GM19023 (cell line): ENCODE data around the gene ALOXE3.

ENCODE experiments used
- ATAC-seq: cut with Tn5 transposase; IDR thresholded peaks from one replicate; pipeline ENCODE4 v1.9.1; 2021; ENCODE audit warnings: mild to moderate bottlenecking, moderate library complexity; ENCODE audit not compliant: unreplicated experiment

Gene ALOXE3

GRCh38 chr17:8117980-8118768 lies at the start of gene ALOXE3:
TSS of gene ALOXE3 (minus strand) at chr17:8118514. CDS start at chr17:8117990, 524 bp downstream.
- ATAC-seq = no peak

GRCh38 chr17:8167526-8167925 lies 49.2 kb upstream of the ALOXE3 start:
- ATAC-seq = no peak

- no peak for ATAC-seq
Observed at GRCh38 chr17:8166731-8167130, 48.4 kb upstream of the ALOXE3 start.

- no peak for ATAC-seq
Observed at GRCh38 chr17:8164815-8165131, 46.5 kb upstream of the ALOXE3 start.

- no peak for ATAC-seq
Observed at GRCh38 chr17:8163978-8164814, 45.9 kb upstream of the ALOXE3 start.

- ATAC-seq = no peak
Observed at GRCh38 chr17:8162997-8163977, 45.0 kb upstream of the ALOXE3 start.

- no peak for ATAC-seq
Observed at GRCh38 chr17:8162233-8162996, 44.1 kb upstream of the ALOXE3 start, which contains the start of gene VAMP2. TSS of gene VAMP2 (minus strand) at chr17:8162948. CDS start at chr17:8162879, 69 bp downstream.

GRCh38 chr17:8161289-8162232 lies 43.2 kb upstream of the ALOXE3 start:
- no peak for ATAC-seq

GRCh38 chr17:8160741-8161221 lies 42.5 kb upstream of the ALOXE3 start:
- no peak for ATAC-seq

- ATAC-seq = no peak
Observed at GRCh38 chr17:8160224-8160577, 41.9 kb upstream of the ALOXE3 start.

- no peak for ATAC-seq
Observed at GRCh38 chr17:8159459-8160223, 41.3 kb upstream of the ALOXE3 start.

GRCh38 chr17:8159032-8159400 lies 40.7 kb upstream of the ALOXE3 start:
- ATAC-seq = no peak

- ATAC-seq = no peak
Observed at GRCh38 chr17:8158267-8159031, 40.1 kb upstream of the ALOXE3 start.

- peak; percentile 82 for ATAC-seq
Observed at GRCh38 chr17:8156246-8156992, 38.1 kb upstream of the ALOXE3 start.

- no peak for ATAC-seq
Observed at GRCh38 chr17:8155996-8156245, 37.6 kb upstream of the ALOXE3 start.

- ATAC-seq = no peak
Observed at GRCh38 chr17:8155231-8155995, 37.1 kb upstream of the ALOXE3 start.
